Dendritic cell treated with granulocyte-macrophage colony-stimulating factor and Interleukin-4, amounts not matched to agents 40 ng/mL and 50 ng/mL, for 4 days (primary cell): ENCODE results near the gene EPHA7.

Experiments
- H3K27ac Mint-ChIP-seq: one replicate; pipeline ENCODE4 v1.8.0; 2022; ENCODE audit warnings: mild to moderate bottlenecking, mixed read lengths
- H3K27me3 Mint-ChIP-seq: one replicate; pipeline ENCODE4 v1.8.0; 2022; ENCODE audit warnings: mild to moderate bottlenecking, mixed read lengths
- H3K36me3 Mint-ChIP-seq: one replicate; pipeline ENCODE4 v1.8.0; 2022; ENCODE audit warnings: low read depth, mixed read lengths
- H3K4me1 Mint-ChIP-seq: one replicate; pipeline ENCODE4 v1.8.0; 2022; ENCODE audit warnings: low read depth, mixed read lengths
- H3K4me3 Mint-ChIP-seq: one replicate; pipeline ENCODE4 v1.8.0; 2022; ENCODE audit warnings: mild to moderate bottlenecking, moderate library complexity, mixed read lengths
- H3K9me3 Mint-ChIP-seq: one replicate; pipeline ENCODE4 v1.8.0; 2022; ENCODE audit warnings: mixed read lengths
- intact Hi-C: fragments of 100-400 bp; cut with micrococcal nuclease; formaldehyde crosslinking; loops from one replicate; pipeline ENCODE4 v1.15.0; 2022

Gene EPHA7

GRCh38 chr6:93282521-93283031 lies 136.8 kb downstream of the EPHA7 start:
- no peak overlapping the region for H3K27ac Mint-ChIP-seq
- H3K27me3 Mint-ChIP-seq = no peaks in the 10 kb centered on the region
- no peaks in the 10 kb centered on the region for H3K4me1 Mint-ChIP-seq
- H3K4me3 Mint-ChIP-seq = no peak overlapping the region
- intact Hi-C loops = no loop called here
- H3K9me3 Mint-ChIP-seq = peaks cover 16% of the 10 kb centered on the region
- no peaks in the 10 kb centered on the region for H3K36me3 Mint-ChIP-seq

- Mint-ChIP-seq H3K36me3 (no peaks in the 10 kb centered on the region), H3K27ac (no peak overlapping the region), H3K4me3 (no peak overlapping the region), H3K9me3 (peaks cover 5% of the 10 kb centered on the region), H3K4me1 (no peaks in the 10 kb centered on the region), H3K27me3 (no peaks in the 10 kb centered on the region)
- intact Hi-C loops = no loop called here
Observed at GRCh38 chr6:93278241-93278640, 141.1 kb downstream of the EPHA7 start.

- Mint-ChIP-seq H3K9me3 (no peaks in the 10 kb centered on the region), H3K4me1 (no peaks in the 10 kb centered on the region), H3K27me3 (no peaks in the 10 kb centered on the region), H3K27ac (no peak overlapping the region), H3K4me3 (no peak overlapping the region), H3K36me3 (no peaks in the 10 kb centered on the region)
- intact Hi-C loops = no loop called here
Observed at GRCh38 chr6:93272896-93273295, 146.5 kb downstream of the EPHA7 start.

GRCh38 chr6:93272211-93272610 lies 147.1 kb downstream of the EPHA7 start:
- Mint-ChIP-seq H3K36me3 (no peaks in the 10 kb centered on the region), H3K4me3 (no peak overlapping the region), H3K27me3 (no peaks in the 10 kb centered on the region), H3K27ac (no peak overlapping the region), H3K9me3 (no peaks in the 10 kb centered on the region), H3K4me1 (no peaks in the 10 kb centered on the region)
- intact Hi-C loops = no loop called here

DNA sequence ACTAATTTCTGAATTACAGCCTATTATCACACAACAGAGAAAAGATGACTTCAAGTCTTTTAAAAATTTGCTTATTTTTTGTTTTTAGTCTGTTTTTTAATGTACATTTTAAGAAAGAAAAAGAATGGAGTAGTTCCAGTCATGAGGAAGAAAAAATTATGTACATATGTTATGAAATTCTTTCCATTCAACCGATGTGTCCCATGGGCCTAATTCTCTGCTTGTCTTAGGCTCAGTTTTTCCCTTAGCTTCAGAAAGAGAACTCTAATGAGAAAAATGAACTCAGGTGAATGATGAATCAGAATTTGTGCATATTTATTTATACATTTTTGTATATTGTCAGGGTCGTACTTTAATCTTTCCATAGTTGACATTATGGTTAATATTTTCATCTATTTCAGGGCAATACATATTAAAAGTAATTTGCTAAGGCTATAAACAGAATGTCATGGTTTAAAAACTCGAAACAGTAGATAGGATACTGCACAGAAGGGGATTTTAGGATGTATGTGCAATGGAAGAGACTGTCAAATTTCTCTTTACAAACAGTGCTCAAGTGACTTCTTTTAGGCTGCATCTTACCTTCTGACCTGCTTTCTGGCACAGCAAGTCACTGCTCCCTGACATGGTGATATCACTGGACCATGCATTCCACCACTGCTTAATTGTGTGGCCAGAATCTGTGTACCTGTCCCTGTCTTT lies 153.1 kb downstream of the EPHA7 start:
- intact Hi-C loops = no loop called here
- H3K4me3 Mint-ChIP-seq = no peak overlapping the region
- no peaks in the 10 kb centered on the region for H3K36me3 Mint-ChIP-seq
- H3K9me3 Mint-ChIP-seq = no peaks in the 10 kb centered on the region
- H3K27ac Mint-ChIP-seq = no peak overlapping the region
- H3K4me1 Mint-ChIP-seq = no peaks in the 10 kb centered on the region
- no peaks in the 10 kb centered on the region for H3K27me3 Mint-ChIP-seq

DNA sequence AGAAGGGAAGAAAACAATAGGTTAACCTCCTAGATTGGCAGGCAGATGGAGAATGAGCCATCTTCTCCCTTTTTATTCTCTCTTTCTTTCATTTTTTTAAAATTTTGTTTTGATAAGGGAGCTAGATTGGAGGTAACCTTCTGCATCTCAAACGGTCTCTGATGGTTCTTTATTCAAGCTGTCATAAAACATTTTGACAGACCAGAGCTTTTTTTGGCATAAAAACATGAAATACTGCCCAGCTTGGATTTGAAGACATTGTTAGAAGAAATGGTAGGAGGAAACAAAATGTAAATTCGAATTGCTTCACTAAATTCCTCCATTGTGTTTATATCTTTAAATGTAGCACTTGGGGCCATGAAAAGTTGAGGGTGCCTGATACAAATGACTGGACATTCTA lies 158.5 kb downstream of the EPHA7 start:
- no peaks in the 10 kb centered on the region for H3K4me1 Mint-ChIP-seq
- intact Hi-C loops = no loop called here
- H3K36me3 Mint-ChIP-seq = no peaks in the 10 kb centered on the region
- H3K4me3 Mint-ChIP-seq = no peak overlapping the region
- H3K9me3 Mint-ChIP-seq = no peaks in the 10 kb centered on the region
- no peak overlapping the region for H3K27ac Mint-ChIP-seq
- H3K27me3 Mint-ChIP-seq = no peaks in the 10 kb centered on the region

DNA sequence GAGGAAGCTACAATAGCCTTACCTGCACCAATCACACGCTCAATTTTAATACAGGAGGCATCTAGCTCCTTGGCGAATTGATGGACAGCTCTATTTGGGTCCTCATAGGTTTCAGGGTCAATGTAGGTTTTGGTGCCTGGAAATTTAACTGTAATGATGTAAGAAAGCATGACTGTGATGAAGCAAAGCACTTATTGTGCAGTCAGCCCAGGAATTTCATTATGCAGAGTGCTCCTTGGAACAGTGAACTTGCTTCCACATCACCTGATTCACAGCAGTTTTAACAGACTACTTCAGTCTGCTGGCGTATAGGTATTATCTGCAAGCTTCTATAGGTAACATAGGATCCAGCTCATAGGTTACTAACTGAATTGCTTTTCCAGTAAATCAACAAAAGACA lies 160.0 kb downstream of the EPHA7 start:
- Mint-ChIP-seq H3K27me3 (no peaks in the 10 kb centered on the region), H3K27ac (no peak overlapping the region), H3K36me3 (no peaks in the 10 kb centered on the region), H3K4me1 (no peaks in the 10 kb centered on the region), H3K4me3 (no peak overlapping the region), H3K9me3 (no peaks in the 10 kb centered on the region)
- intact Hi-C loops = no loop called here

- Mint-ChIP-seq H3K36me3 (no peaks in the 10 kb centered on the region), H3K4me1 (no peaks in the 10 kb centered on the region), H3K4me3 (no peak overlapping the region), H3K9me3 (no peaks in the 10 kb centered on the region), H3K27ac (no peak overlapping the region), H3K27me3 (no peaks in the 10 kb centered on the region)
- intact Hi-C loops = no loop called here
Observed at GRCh38 chr6:93252930-93253329, 166.4 kb downstream of the EPHA7 start.

- no peaks in the 10 kb centered on the region for H3K4me1 Mint-ChIP-seq
- no peaks in the 10 kb centered on the region for H3K27me3 Mint-ChIP-seq
- no peak overlapping the region for H3K4me3 Mint-ChIP-seq
- intact Hi-C loops = no loop called here
- no peaks in the 10 kb centered on the region for H3K36me3 Mint-ChIP-seq
- H3K27ac Mint-ChIP-seq = no peak overlapping the region
- no peaks in the 10 kb centered on the region for H3K9me3 Mint-ChIP-seq
Observed at GRCh38 chr6:93248631-93249030, 170.7 kb downstream of the EPHA7 start.

- no peaks in the 10 kb centered on the region for H3K9me3 Mint-ChIP-seq
- H3K4me1 Mint-ChIP-seq = no peaks in the 10 kb centered on the region
- intact Hi-C loops = no loop called here
- H3K4me3 Mint-ChIP-seq = no peak overlapping the region
- no peaks in the 10 kb centered on the region for H3K27me3 Mint-ChIP-seq
- no peaks in the 10 kb centered on the region for H3K36me3 Mint-ChIP-seq
- H3K27ac Mint-ChIP-seq = no peak overlapping the region
Observed at GRCh38 chr6:93243231-93243778, 176.1 kb downstream of the EPHA7 start.

DNA sequence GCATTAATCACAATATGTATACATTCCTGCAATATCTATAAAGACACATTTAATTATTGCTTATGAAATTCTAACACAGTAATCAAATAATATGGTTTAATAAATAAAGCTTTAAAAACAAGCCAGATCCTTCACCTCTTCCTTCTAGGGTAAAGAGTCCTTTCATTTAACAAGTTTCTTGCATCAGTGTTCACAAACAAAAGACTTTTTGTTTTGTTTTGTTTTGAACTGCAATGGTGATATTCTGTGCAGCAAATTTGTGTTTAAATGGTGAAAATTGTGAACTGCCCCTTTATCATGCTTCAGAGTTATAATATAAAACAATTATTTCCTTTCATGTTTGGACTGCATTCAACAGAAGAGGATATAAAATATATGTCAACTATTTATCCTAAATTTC lies 177.3 kb downstream of the EPHA7 start:
- H3K4me3 Mint-ChIP-seq = no peak overlapping the region
- no peak overlapping the region for H3K27ac Mint-ChIP-seq
- no peaks in the 10 kb centered on the region for H3K36me3 Mint-ChIP-seq
- intact Hi-C loops = no loop called here
- no peaks in the 10 kb centered on the region for H3K4me1 Mint-ChIP-seq
- H3K27me3 Mint-ChIP-seq = no peaks in the 10 kb centered on the region
- H3K9me3 Mint-ChIP-seq = no peaks in the 10 kb centered on the region

GRCh38 chr6:93238632-93239031 lies 180.7 kb downstream of the EPHA7 start:
- intact Hi-C loops = no loop called here
- Mint-ChIP-seq H3K4me1 (no peaks in the 10 kb centered on the region), H3K36me3 (no peaks in the 10 kb centered on the region), H3K9me3 (no peaks in the 10 kb centered on the region), H3K4me3 (no peak overlapping the region), H3K27me3 (no peaks in the 10 kb centered on the region), H3K27ac (no peak overlapping the region)

- H3K27ac Mint-ChIP-seq = no peak overlapping the region
- no peaks in the 10 kb centered on the region for H3K36me3 Mint-ChIP-seq
- intact Hi-C loops = no loop called here
Observed at GRCh38 chr6:93235775-93236174, 183.6 kb downstream of the EPHA7 start.

DNA sequence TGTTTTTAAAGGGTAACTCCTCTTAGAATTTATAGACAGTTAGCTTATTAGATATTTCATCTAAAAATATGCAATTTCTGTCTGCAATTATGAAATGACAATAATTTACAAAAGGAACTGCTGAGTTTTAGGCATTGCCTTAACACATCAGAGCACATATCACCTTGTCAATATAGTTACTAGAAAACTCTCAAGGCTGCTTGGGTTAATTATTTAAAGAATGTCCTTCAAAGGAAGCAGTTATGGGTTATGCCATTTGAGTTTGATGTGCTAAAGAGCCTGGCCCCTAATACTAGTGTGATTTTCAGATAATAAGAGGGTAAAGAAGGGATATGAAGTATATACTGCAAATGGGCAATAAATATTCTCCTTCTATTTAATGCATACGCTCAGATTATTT lies 192.5 kb downstream of the EPHA7 start:
- no peaks in the 10 kb centered on the region for H3K36me3 Mint-ChIP-seq
- H3K4me1 Mint-ChIP-seq = no peaks in the 10 kb centered on the region
- H3K9me3 Mint-ChIP-seq = no peaks in the 10 kb centered on the region
- H3K27ac Mint-ChIP-seq = no peak overlapping the region
- intact Hi-C loops = no loop called here
- H3K4me3 Mint-ChIP-seq = no peak overlapping the region
- no peaks in the 10 kb centered on the region for H3K27me3 Mint-ChIP-seq

More at GRCh38 chr6:93235775-93236174, 183.6 kb downstream of the EPHA7 start:
- no peaks in the 10 kb centered on the region for H3K4me1 Mint-ChIP-seq
- H3K4me3 Mint-ChIP-seq = no peak overlapping the region
- H3K9me3 Mint-ChIP-seq = no peaks in the 10 kb centered on the region
- no peaks in the 10 kb centered on the region for H3K27me3 Mint-ChIP-seq
